ENCODE results near the gene DEFB115. TPM values are rescaled to one million over a fixed set of nuclear protein-coding genes. Genes with fewer than 3 reads are reported as not detected.
"Not testable (repeated sequence)": the region's sequence is repeated elsewhere in the genome, so short reads cannot be mapped to it uniquely, and the experiment has no call there.

DEFB115 gene
- total and polyA plus RNA-seq, 2 donors from 2014 or later, result not detected

- FAIRE-seq (no peak), DNase-seq (no peak)
- intact Hi-C loops (cut with DNase I), result no loop called here
- Histone ChIP-seq H3K4me3 (ENCODE audit: low read length in 3 of 3) (no peak overlapping the region), H3K4me1 (ENCODE audit: control insufficient read depth in 2 of 3, insufficient read depth in 2 of 3, low read depth in 1 of 3, low read length in 3 of 3) (no peaks in the 10 kb centered on the region), H3K36me3 (ENCODE audit: control insufficient read depth in 2 of 3, insufficient read depth in 3 of 3, low read length in 3 of 3) (no peaks in the 10 kb centered on the region), H3K27ac (ENCODE audit: low read depth in 2 of 2, low read length in 2 of 2) (no peak overlapping the region), H3K9ac (ENCODE audit: low read length in 3 of 3) (no peak overlapping the region), H3K9me3 (ENCODE audit: control insufficient read depth in 2 of 3, insufficient read depth in 1 of 3, low read length in 3 of 3) (peaks cover 0 to 3% (median 0%) of the 10 kb centered on the region in 3 donors), H3K27me3 (ENCODE audit: control insufficient read depth, insufficient read depth, low read length) (no peaks in the 10 kb centered on the region)
- no peak for TF ChIP-seq CTCF (IDR thresholded peaks at IDR 0.05; ENCODE audit: borderline replicate concordance, extremely low read depth, insufficient read depth)
These were observed 20.7 kb downstream of the DEFB115 start for GRCh38 chr20:31278178-31278577.

- H3K27me3 ChIP-seq (ENCODE audit: control insufficient read depth, insufficient read depth, low read length); FAIRE-seq; DNase-seq; H3K9me3 ChIP-seq (ENCODE audit: control insufficient read depth in 2 of 3, insufficient read depth in 1 of 3, low read length in 3 of 3); H3K9ac ChIP-seq (ENCODE audit: low read length in 3 of 3); H3K27ac ChIP-seq (ENCODE audit: low read depth in 2 of 2, low read length in 2 of 2); H3K4me1 ChIP-seq (ENCODE audit: control insufficient read depth in 2 of 3, insufficient read depth in 2 of 3, low read depth in 1 of 3, low read length in 3 of 3); H3K36me3 ChIP-seq (ENCODE audit: control insufficient read depth in 2 of 3, insufficient read depth in 3 of 3, low read length in 3 of 3); intact Hi-C loops (cut with DNase I); H3K4me3 ChIP-seq (ENCODE audit: low read length in 3 of 3): not testable (repeated sequence)
These were observed 27.5 kb downstream of the DEFB115 start for GRCh38 chr20:31284964-31285363.

GRCh38 chr20:31308535-31309162 is 51.2 kb downstream of the DEFB115 start, which contains the start of gene DEFB116:
Gene DEFB116 (minus strand): TSS chr20:31308585. CDS start chr20:31308585, 0 bp downstream.
- no peak for TF ChIP-seq CTCF (IDR thresholded peaks at IDR 0.05; ENCODE audit: borderline replicate concordance, extremely low read depth, insufficient read depth)
- Histone ChIP-seq H3K36me3 (ENCODE audit: control insufficient read depth in 2 of 3, insufficient read depth in 3 of 3, low read length in 3 of 3) (no peaks in the 10 kb centered on the region), H3K9ac (ENCODE audit: low read length in 3 of 3) (no peak within 1 kb of the TSS), H3K4me1 (ENCODE audit: control insufficient read depth in 2 of 3, insufficient read depth in 2 of 3, low read depth in 1 of 3, low read length in 3 of 3) (no peaks in the 10 kb centered on the region), H3K9me3 (ENCODE audit: control insufficient read depth in 2 of 3, insufficient read depth in 1 of 3, low read length in 3 of 3) (no peaks in the 10 kb centered on the region), H3K27me3 (ENCODE audit: control insufficient read depth, insufficient read depth, low read length) (no peaks in the 10 kb centered on the region), H3K27ac (ENCODE audit: low read depth in 2 of 2, low read length in 2 of 2) (no peak within 1 kb of the TSS), H3K4me3 (ENCODE audit: low read length in 3 of 3) (no peak within 1 kb of the TSS)
- intact Hi-C loops (cut with DNase I), result no loop called here
- DNase-seq (no peak), FAIRE-seq (no peak)

Other genes starting within 250 kb of the DEFB115 start
- gene DEFB116, start 50.9 kb downstream of the DEFB115 start, total RNA-seq, result not detected
- not detected for gene DEFB116, start 50.9 kb downstream of the DEFB115 start, polyA plus RNA-seq (ENCODE audit: insufficient read depth, low read depth, low replicate concordance)
- not detected for gene DEFB118, start 110.9 kb downstream of the DEFB115 start, total RNA-seq
- not detected for gene DEFB118, start 110.9 kb downstream of the DEFB115 start, polyA plus RNA-seq (ENCODE audit: insufficient read depth, low read depth, low replicate concordance)
- not detected for gene DEFB119, start 132.9 kb downstream of the DEFB115 start, total RNA-seq
- not detected for gene DEFB119, start 132.9 kb downstream of the DEFB115 start, polyA plus RNA-seq (ENCODE audit: insufficient read depth, low read depth, low replicate concordance)
- not detected for gene DEFB121, start 148.6 kb downstream of the DEFB115 start, total RNA-seq
- not detected for gene DEFB121, start 148.6 kb downstream of the DEFB115 start, polyA plus RNA-seq (ENCODE audit: insufficient read depth, low read depth, low replicate concordance)
- not detected for gene DEFB123, start 183.0 kb downstream of the DEFB115 start, total RNA-seq
- gene DEFB123, start 183.0 kb downstream of the DEFB115 start, polyA plus RNA-seq (ENCODE audit: insufficient read depth, low read depth, low replicate concordance), result not detected
- 2.5 TPM for gene DEFB124, start 217.5 kb downstream of the DEFB115 start, total RNA-seq
- not detected for gene DEFB124, start 217.5 kb downstream of the DEFB115 start, polyA plus RNA-seq (ENCODE audit: insufficient read depth, low read depth, low replicate concordance)
- gene REM1, start 217.6 kb downstream of the DEFB115 start, total RNA-seq, result 2.5 TPM
- 2.0 TPM for gene REM1, start 217.6 kb downstream of the DEFB115 start, polyA plus RNA-seq (ENCODE audit: insufficient read depth, low read depth, low replicate concordance)